GM21619 (cell line): ENCODE data around the gene LIPC.

ENCODE experiments used
- ATAC-seq: cut with Tn5 transposase; IDR thresholded peaks from one replicate; pipeline ENCODE4 v1.9.1; 2021; ENCODE audit not compliant: unreplicated experiment

LIPC gene

GRCh38 chr15:58490888-58491473, 59.2 kb downstream of the LIPC start:
- ATAC-seq, result no peak

- ATAC-seq, result no peak
These were observed 59.9 kb downstream of the LIPC start for GRCh38 chr15:58491499-58492202.

GRCh38 chr15:58492661-58493397, 61.0 kb downstream of the LIPC start:
- ATAC-seq, result no peak

GRCh38 chr15:58494567-58494966, 62.8 kb downstream of the LIPC start:
- no peak for ATAC-seq

DNA sequence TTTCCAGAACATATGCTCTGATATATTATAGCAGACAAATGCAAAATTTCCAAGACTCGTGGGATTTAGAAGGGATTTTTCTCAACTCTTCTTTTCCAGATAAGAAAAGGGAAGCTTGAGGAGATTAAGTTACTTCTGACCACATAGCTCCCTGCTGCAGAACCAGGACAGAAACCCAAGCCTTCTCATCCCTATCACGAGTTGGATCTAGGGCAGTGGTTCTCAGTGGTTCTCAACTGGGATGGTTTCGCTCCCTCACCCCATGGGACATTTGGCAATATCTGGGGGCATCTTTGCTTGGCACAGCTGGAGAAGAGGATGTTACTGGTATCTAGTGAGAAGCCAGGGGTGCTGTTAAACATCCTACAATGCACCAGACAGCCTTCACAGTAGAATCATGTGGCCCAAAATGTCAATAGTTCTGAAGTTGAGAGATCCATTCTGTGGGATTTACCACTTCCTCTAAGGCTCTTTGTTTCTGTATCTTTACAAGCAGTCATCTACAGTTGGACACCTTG, 64.2 kb downstream of the LIPC start:
- no peak for ATAC-seq

DNA sequence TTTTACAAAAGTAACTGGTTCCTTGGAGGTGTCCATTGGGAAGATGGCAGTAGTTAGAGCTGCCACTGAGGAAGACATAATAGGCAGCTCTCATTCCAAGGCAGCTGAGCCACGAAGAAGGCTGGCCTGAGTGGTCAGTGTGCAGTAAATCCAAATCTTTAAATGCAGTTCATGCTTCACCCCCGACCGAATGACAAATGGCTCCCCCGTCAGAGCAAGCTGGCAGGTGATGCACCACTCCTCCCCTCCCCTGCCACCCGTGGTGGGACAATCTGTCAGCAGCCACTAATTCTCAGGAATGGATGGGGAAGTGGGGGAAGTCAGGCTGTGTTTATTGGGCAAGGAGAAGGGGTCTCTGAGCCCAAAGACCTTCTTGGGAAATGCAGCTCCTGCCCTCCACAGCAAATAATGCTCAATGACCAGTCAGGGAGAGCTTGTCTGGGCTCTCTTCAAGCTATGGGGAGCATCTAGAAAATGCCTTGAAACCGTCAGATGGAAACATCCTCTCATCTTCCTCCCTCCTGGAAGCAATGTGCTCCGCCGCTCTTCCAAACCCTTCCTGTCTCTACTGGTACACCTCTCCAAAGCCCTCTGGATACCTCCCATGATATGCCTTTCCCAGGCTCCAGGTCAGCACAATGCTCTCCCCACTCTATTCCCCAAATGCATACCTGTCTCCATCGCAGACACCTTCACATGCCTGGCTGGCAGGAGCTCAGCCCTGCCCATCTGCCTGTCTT, 65.4 kb downstream of the LIPC start:
- ATAC-seq, result no peak

- no peak for ATAC-seq
These were observed 67.2 kb downstream of the LIPC start for GRCh38 chr15:58498821-58499580.

- ATAC-seq, result no peak
These were observed 69.2 kb downstream of the LIPC start for GRCh38 chr15:58501006-58501405.

DNA sequence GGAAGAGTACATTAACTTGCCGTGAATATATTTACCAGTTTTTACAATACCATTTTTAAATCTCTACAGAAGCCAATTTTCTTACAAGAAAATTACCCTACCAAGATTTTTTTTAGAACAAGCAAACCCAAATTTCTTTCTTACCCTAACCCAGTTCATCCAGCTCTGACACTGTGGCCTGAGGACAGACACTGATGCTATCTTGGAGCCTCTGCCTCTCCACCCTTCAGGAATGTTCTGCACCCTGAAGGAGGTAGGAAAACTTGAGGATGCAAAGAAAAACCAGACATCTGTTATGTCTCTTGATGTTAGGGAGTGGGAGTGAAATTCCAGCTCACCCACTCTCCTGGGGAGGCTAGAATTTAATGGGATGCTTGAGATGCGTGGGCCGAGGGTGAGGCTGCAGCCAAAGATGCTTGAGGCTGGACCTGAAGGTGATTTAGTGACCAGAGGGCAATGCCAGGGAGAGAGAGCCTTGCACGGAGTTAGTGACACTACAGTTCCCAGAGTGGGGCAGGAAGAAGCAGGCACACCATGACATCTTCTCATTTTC, 69.9 kb downstream of the LIPC start:
- no peak for ATAC-seq

GRCh38 chr15:58503139-58504027, 71.6 kb downstream of the LIPC start:
- ATAC-seq, result no peak

DNA sequence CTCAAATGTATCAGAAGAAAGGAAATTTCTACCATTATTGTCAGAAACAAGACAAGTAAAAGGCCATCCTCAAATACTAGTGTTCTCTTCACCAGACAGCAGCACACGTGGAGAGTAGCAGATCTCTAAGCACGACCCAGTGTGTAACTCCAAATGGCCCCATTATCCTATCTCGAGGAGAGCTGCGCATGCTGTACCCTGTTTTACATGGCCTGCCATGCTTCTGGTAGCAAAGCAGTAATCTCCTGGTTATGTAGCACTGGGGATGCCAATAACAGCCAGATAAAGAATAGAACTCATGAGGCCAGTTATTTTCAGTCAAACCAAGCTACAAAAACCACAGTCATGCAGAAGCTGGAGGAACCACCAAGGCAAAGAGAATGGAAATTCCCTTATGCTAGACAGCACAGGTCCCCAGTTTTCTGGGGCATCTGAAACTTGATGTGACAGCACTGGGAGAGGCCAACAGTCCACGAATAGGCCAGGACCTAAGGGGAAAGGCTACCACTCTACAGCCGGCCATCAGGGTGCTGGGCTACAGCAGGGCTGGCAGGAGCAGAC, 73.0 kb downstream of the LIPC start:
- no peak for ATAC-seq

DNA sequence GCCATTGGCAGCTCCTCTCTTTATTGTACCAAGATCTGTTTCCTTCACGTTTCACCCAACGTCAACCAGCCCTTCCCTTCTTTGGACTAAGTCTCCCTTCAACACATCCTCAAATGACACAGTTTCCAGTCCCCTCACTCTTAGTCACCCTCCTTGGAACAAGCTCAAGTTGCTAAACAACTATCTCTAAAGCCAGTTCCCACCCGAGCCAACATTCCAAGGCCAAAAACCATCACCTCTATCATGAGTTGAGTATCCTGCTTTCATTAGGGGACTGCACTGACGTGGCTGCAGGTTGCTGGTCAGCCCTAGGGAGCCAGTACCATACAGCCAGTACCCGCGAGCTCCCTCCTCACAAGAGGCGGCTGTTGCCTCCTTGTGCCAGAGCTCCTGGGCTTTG, 73.8 kb downstream of the LIPC start:
- ATAC-seq, result no peak

- no peak for ATAC-seq
These were observed 74.3 kb downstream of the LIPC start for GRCh38 chr15:58506064-58506490.

GRCh38 chr15:58506783-58507668, 75.2 kb downstream of the LIPC start:
- ATAC-seq, result no peak

- no peak for ATAC-seq
These were observed 77.8 kb downstream of the LIPC start for GRCh38 chr15:58509556-58509955.

- no peak for ATAC-seq
These were observed 79.2 kb downstream of the LIPC start for GRCh38 chr15:58510715-58511598.

GRCh38 chr15:58511599-58511987, 79.8 kb downstream of the LIPC start:
- ATAC-seq, result no peak
